GM19025 (cell line): ENCODE results near the gene ANAPC10.
A peak's percentile ranks its signal among the peaks of the same experiment; 100 is the strongest.
"Not testable (repeated sequence)": the region's sequence is repeated elsewhere in the genome, so short reads cannot be mapped to it uniquely, and the experiment has no call there.

Experiments
- ATAC-seq: cut with Tn5 transposase; IDR thresholded peaks from one replicate; pipeline ENCODE4 v1.9.1; 2021; ENCODE audit warnings: mild to moderate bottlenecking, low read depth, moderate library complexity; ENCODE audit not compliant: unreplicated experiment

ANAPC10 gene

GRCh38 chr4:145014365-145014764 lies 83.6 kb downstream of the ANAPC10 start:
- no peak for ATAC-seq

- ATAC-seq = no peak
Measured at GRCh38 chr4:145012841-145013240, 85.2 kb downstream of the ANAPC10 start.

- no peak for ATAC-seq
Measured at GRCh38 chr4:145011636-145012035, 86.4 kb downstream of the ANAPC10 start.

- ATAC-seq = not testable (repeated sequence)
Measured at GRCh38 chr4:145010315-145010714, 87.7 kb downstream of the ANAPC10 start.

GRCh38 chr4:145003675-145004074 lies 94.3 kb downstream of the ANAPC10 start:
- ATAC-seq = no peak

- ATAC-seq = no peak
Measured at GRCh38 chr4:145001635-145002034, 96.4 kb downstream of the ANAPC10 start.

GRCh38 chr4:145000656-145001055 lies 97.3 kb downstream of the ANAPC10 start:
- ATAC-seq = not testable (repeated sequence)

GRCh38 chr4:144989306-144989705 lies 108.7 kb downstream of the ANAPC10 start:
- ATAC-seq = no peak

- no peak for ATAC-seq
Measured at GRCh38 chr4:144985531-144985930, 112.5 kb downstream of the ANAPC10 start.

- no peak for ATAC-seq
Measured at GRCh38 chr4:144985014-144985413, 113.0 kb downstream of the ANAPC10 start.

GRCh38 chr4:144984241-144984640 lies 113.8 kb downstream of the ANAPC10 start:
- ATAC-seq = no peak

GRCh38 chr4:144975718-144976117 lies 122.3 kb downstream of the ANAPC10 start:
- no peak for ATAC-seq

GRCh38 chr4:144970597-144970996 lies 127.4 kb downstream of the ANAPC10 start:
- ATAC-seq = peak; percentile 72

- no peak for ATAC-seq
Measured at GRCh38 chr4:144969821-144970220, 128.2 kb downstream of the ANAPC10 start.

- no peak for ATAC-seq
Measured at GRCh38 chr4:144968606-144969005, 129.4 kb downstream of the ANAPC10 start.

GRCh38 chr4:144967161-144967560 lies 130.8 kb downstream of the ANAPC10 start:
- ATAC-seq = no peak

- no peak for ATAC-seq
Measured at GRCh38 chr4:144962300-144962699, 135.7 kb downstream of the ANAPC10 start.

GRCh38 chr4:144955104-144955503 lies 142.9 kb downstream of the ANAPC10 start:
- ATAC-seq = no peak

GRCh38 chr4:144954230-144954629 lies 143.8 kb downstream of the ANAPC10 start:
- no peak for ATAC-seq

GRCh38 chr4:144948421-144948820 lies 149.6 kb downstream of the ANAPC10 start:
- no peak for ATAC-seq

- no peak for ATAC-seq
Measured at GRCh38 chr4:144948009-144948408, 150.0 kb downstream of the ANAPC10 start.
